NCI-H1417 treated with DMSO at 0.1 percent for 48 hours (cell line): ENCODE measurements around the gene MYO3B.

Experiments used
- DNase-seq: peaks from one replicate; lab custom pipeline; 2025; lab: John Stamatoyannopoulos, UW

Gene MYO3B

DNA sequence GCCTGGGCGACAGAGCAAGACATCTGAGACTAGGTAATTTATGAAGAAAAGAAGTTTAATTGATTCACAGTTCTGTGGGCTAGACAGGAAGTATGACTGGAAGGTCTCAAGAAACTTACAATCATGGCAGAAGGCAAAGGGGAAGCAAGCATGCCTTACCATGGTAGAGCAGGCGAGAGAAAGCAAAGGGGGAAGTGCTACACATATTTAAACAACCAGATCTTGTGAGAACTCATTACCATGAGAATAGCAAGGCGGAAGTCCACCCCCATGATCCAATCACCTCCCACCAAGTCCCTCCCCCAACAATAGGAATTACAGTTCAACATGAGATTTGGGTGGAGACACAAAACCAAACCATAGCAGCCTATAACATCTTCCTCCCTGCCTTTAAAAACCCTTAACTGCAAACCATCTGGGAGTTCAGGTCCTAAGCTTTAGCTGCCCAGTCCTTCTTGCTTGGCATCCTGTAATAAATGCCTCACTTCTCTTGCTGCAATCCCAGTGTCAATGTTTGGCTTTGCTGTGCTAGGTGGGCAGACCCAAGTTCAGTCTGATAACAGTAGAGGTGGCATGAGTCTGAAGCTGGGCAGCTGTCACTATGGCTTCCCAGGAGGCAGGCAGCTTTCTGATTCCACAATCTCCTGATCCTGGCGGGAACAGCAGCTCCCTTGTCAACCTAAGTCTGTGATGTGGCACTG is 526.0 kb downstream of the MYO3B start:
- no peak for DNase-seq
